SU-DHL-6 (cell line): ENCODE measurements around the gene PREX1.

Experiments used
- CTCF ChIP-seq: fragments of 200-600 bp; sonication (generic); IDR thresholded peaks from one replicate; pipeline ENCODE4 v1.5.1; 2017; ENCODE audit warnings: antibody characterized with exemption, mild to moderate bottlenecking, low read length, moderate library complexity; ENCODE audit not compliant: insufficient read depth, poor library complexity, severe bottlenecking
- EZH2phosphoT487 ChIP-seq: fragments of 200-600 bp; sonication (generic), shearing (Covaris generic); conservative IDR thresholded peaks from 2 replicates; pipeline ENCODE4 v1.6.1; 2018; ENCODE audit warnings: mild to moderate bottlenecking, antibody characterized with exemption, low read length, moderate library complexity, mixed read lengths

DNA sequence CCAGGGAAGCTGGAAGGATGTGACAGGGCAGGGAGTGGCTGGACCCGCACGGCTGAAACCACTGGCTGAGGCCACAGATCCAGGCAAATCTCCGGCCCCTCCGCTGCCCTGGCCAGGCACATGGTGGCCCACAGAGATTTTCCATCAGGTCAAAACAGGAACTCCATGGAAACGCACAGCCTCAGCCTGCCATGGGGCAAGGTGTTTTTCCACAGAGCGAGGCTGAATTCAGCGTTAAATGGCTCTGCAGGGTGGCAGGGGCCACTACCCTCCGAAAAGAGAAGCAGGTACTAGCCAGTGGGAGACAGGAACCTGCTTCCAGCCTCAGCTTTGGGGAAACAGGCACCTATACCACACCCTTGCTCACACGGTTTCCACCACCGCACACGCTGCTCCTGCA lies 53.1 kb downstream of the PREX1 start:
- no peak for TF ChIP-seq CTCF
- TF ChIP-seq EZH2phosphoT487 = no peak
